ENCODE results near the gene CENPW.

DNA sequence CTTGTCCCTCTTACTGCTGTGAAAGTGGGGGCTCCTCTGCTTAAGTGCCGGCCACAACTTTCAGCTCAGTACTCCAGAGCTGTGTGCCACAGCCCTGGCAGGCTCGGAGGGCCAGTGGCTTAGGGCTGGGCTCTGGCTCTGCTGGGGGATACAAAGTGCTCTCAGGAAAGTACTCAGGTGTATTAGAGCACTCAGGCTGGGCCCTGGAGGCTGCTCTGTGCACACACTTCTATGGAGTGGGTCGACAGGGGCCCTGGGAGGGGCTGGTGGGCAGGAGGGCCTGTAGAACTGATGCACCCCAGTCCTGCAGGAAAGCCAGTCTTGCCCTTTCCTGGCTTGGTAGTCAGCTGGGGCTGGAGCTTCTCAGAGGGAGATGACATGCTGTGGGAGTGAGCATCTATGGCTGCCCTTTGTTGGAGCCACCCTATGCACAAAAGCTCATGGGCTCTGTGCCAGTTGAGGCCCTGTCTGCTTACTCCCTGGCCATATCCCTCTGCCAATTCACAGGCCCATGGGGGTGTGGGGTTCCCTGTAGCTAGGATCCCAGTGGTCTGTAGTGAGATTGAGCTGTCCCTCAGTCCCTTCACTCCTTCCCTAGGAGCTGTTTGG is 22.0 kb downstream of the CENPW start:
- TF ChIP-seq, protein P1, sequence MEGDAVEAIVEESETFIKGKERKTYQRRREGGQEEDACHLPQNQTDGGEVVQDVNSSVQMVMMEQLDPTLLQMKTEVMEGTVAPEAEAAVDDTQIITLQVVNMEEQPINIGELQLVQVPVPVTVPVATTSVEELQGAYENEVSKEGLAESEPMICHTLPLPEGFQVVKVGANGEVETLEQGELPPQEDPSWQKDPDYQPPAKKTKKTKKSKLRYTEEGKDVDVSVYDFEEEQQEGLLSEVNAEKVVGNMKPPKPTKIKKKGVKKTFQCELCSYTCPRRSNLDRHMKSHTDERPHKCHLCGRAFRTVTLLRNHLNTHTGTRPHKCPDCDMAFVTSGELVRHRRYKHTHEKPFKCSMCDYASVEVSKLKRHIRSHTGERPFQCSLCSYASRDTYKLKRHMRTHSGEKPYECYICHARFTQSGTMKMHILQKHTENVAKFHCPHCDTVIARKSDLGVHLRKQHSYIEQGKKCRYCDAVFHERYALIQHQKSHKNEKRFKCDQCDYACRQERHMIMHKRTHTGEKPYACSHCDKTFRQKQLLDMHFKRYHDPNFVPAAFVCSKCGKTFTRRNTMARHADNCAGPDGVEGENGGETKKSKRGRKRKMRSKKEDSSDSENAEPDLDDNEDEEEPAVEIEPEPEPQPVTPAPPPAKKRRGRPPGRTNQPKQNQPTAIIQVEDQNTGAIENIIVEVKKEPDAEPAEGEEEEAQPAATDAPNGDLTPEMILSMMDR (conservative IDR thresholded peaks at IDR 0.05): no peak
- no peak for TF ChIP-seq ZFX (IDR thresholded peaks at IDR 0.05)
